ENCODE measurements around the gene HIBADH. TPM values are rescaled to one million over a fixed set of nuclear protein-coding genes. Genes with fewer than 3 reads are reported as not detected.

HIBADH gene
- polyA plus RNA-seq, 1 donor (not counting 4 experiments of a cell fraction or from before 2014, with no cell fraction given), result 42.6 TPM

- Histone ChIP-seq H3K9me1 (ENCODE audit: control insufficient read depth, extremely low read depth, insufficient read depth, low read length) (no peaks in the 10 kb centered on the region), H3K4me2 (ENCODE audit: control insufficient read depth, extremely low read depth, insufficient read depth, low read depth, low read length) (no peak overlapping the region), H3K36me3 (ENCODE audit: control insufficient read depth in 2 of 2, extremely low read depth in 1 of 2, insufficient read depth in 2 of 2, low read length in 2 of 2) (no peaks in the 10 kb centered on the region), H3K9ac (ENCODE audit: control insufficient read depth, extremely low read depth, insufficient read depth, low read length) (no peak overlapping the region), H3K79me2 (ENCODE audit: control insufficient read depth, insufficient read depth, low read length) (no peaks in the 10 kb centered on the region), H3K4me1 (ENCODE audit: control insufficient read depth, extremely low read depth, insufficient read depth, low read length) (peaks cover 20% of the 10 kb centered on the region), H3K27me3 (ENCODE audit: control insufficient read depth, extremely low read depth, insufficient read depth, low read length) (no peaks in the 10 kb centered on the region), H2AFZ (ENCODE audit: control insufficient read depth, low read length) (no peak overlapping the region), H3K4me3 (ENCODE audit: control insufficient read depth in 2 of 3, extremely low read depth in 1 of 3, insufficient read depth in 2 of 3, low read depth in 1 of 3, low read length in 3 of 3) (no peak overlapping the region), H3K27ac (ENCODE audit: control insufficient read depth, insufficient read depth, low read length) (no peak overlapping the region), H3K9me3 (ENCODE audit: control insufficient read depth, low read depth, low read length) (no peaks in the 10 kb centered on the region), H4K20me1 (ENCODE audit: control insufficient read depth, extremely low read depth, insufficient read depth, low read length) (no peaks in the 10 kb centered on the region)
- DNase-seq (ENCODE audit: low read depth, low spot score) (no peak), FAIRE-seq (no peak)
- TF ChIP-seq EZH2 (IDR thresholded peaks at IDR 0.05; ENCODE audit: low read length), result no peak
- TF ChIP-seq CTCF (optimal IDR thresholded peaks at IDR 0.05 in 1 of 3, IDR thresholded peaks at IDR 0.05 in 1 of 3, conservative IDR thresholded peaks at IDR 0.05 in 1 of 3; ENCODE audit: extremely low read depth in 1 of 3, insufficient read depth in 2 of 3, low read length in 3 of 3), result no peak
- dilution Hi-C loops (cut with MboI; ENCODE audit: extremely low pct_ligation_motif_present, low sequenced_read_pairs), result no loop called here
These were observed 53.7 kb downstream of the HIBADH start for GRCh38 chr7:27608776-27609495.

- DNase-seq (ENCODE audit: low read depth, low spot score) (no peak), FAIRE-seq (no peak)
- Histone ChIP-seq H2AFZ (ENCODE audit: control insufficient read depth, low read length) (no peak overlapping the region), H3K9me3 (ENCODE audit: control insufficient read depth, low read depth, low read length) (no peaks in the 10 kb centered on the region), H3K4me1 (ENCODE audit: control insufficient read depth, extremely low read depth, insufficient read depth, low read length) (peaks cover 20% of the 10 kb centered on the region), H3K36me3 (ENCODE audit: control insufficient read depth in 2 of 2, extremely low read depth in 1 of 2, insufficient read depth in 2 of 2, low read length in 2 of 2) (no peaks in the 10 kb centered on the region), H3K9me1 (ENCODE audit: control insufficient read depth, extremely low read depth, insufficient read depth, low read length) (no peaks in the 10 kb centered on the region), H3K9ac (ENCODE audit: control insufficient read depth, extremely low read depth, insufficient read depth, low read length) (no peak overlapping the region), H3K79me2 (ENCODE audit: control insufficient read depth, insufficient read depth, low read length) (no peaks in the 10 kb centered on the region), H3K27ac (ENCODE audit: control insufficient read depth, insufficient read depth, low read length) (no peak overlapping the region), H4K20me1 (ENCODE audit: control insufficient read depth, extremely low read depth, insufficient read depth, low read length) (no peaks in the 10 kb centered on the region), H3K27me3 (ENCODE audit: control insufficient read depth, extremely low read depth, insufficient read depth, low read length) (no peaks in the 10 kb centered on the region), H3K4me3 (ENCODE audit: control insufficient read depth in 2 of 3, extremely low read depth in 1 of 3, insufficient read depth in 2 of 3, low read depth in 1 of 3, low read length in 3 of 3) (no peak overlapping the region), H3K4me2 (ENCODE audit: control insufficient read depth, extremely low read depth, insufficient read depth, low read depth, low read length) (no peak overlapping the region)
- TF ChIP-seq CTCF (optimal IDR thresholded peaks at IDR 0.05 in 1 of 3, IDR thresholded peaks at IDR 0.05 in 1 of 3, conservative IDR thresholded peaks at IDR 0.05 in 1 of 3; ENCODE audit: extremely low read depth in 1 of 3, insufficient read depth in 2 of 3, low read length in 3 of 3) (no peak), EZH2 (IDR thresholded peaks at IDR 0.05; ENCODE audit: low read length) (no peak)
- dilution Hi-C loops (cut with MboI; ENCODE audit: extremely low pct_ligation_motif_present, low sequenced_read_pairs), result no loop called here
These were observed 55.5 kb downstream of the HIBADH start for GRCh38 chr7:27607210-27607606.
